ENCODE measurements around the gene PTPRD. TPM values are rescaled to one million over a fixed set of nuclear protein-coding genes. Genes with fewer than 3 reads are reported as not detected.

The PTPRD gene
- total and polyA plus RNA-seq, 2 of the 4 experiments (the other 2 are of a cell fraction), result 0.07 to 0.18 TPM

- no peak overlapping the region for H3K27ac ChIP-seq (ENCODE audit: insufficient read depth, low read length)
- no peaks in the 10 kb centered on the region for H3K36me3 ChIP-seq (ENCODE audit: control insufficient read depth, insufficient read depth, low read length)
- H4K5ac ChIP-seq (ENCODE audit: low read depth, low read length), result no peak overlapping the region
- no peak overlapping the region for H2AK5ac ChIP-seq (ENCODE audit: low read depth, low read length)
- H2AK9ac ChIP-seq (replicated peaks; ENCODE audit: low read depth, low read length, poor library complexity), result no peak overlapping the region
- H3K4me2 ChIP-seq (ENCODE audit: low read depth, low read length), result no peak overlapping the region
- ChIA-PET POLR2A (ENCODE audit: unreplicated experiment) (no interaction called here), CTCF (no interaction called here)
- H4K91ac ChIP-seq (ENCODE audit: insufficient read depth, low read depth, low read length), result no peak overlapping the region
- H3K4ac ChIP-seq (ENCODE audit: low read depth, low read length), result no peak overlapping the region
- no peak overlapping the region for H3K56ac ChIP-seq (ENCODE audit: extremely low read depth, insufficient read depth, low read length)
- no peak overlapping the region for H3K9ac ChIP-seq (ENCODE audit: low read depth, low read length)
- H2BK5ac ChIP-seq (ENCODE audit: low read depth, low read length, poor library complexity, severe bottlenecking), result no peak overlapping the region
- H4K20me1 ChIP-seq (ENCODE audit: insufficient read depth, low read length), result no peaks in the 10 kb centered on the region
- no peak overlapping the region for H2BK20ac ChIP-seq (ENCODE audit: low read depth, low read length)
- H3K18ac ChIP-seq (ENCODE audit: low read depth, low read length), result no peak overlapping the region
- no TSS peak for BruUV-seq (replicated peaks)
- DNase-seq, result no peak
- intact Hi-C loops (cut with micrococcal nuclease) (no loop called here), dilution Hi-C loops (cut with HindIII; ENCODE audit: low sequenced_read_pairs, unreplicated experiment) (no loop called here), in situ Hi-C loops (cut with MboI; ENCODE audit: low sequenced_read_pairs) (no loop called here)
- no peak for TF ChIP-seq RFX5 (IDR thresholded peaks at IDR 0.05; ENCODE audit: low read depth, low read length)
- TF ChIP-seq NFE2L2 (IDR thresholded peaks at IDR 0.05; ENCODE audit: low read depth, low read length), result no peak
- no peak for TF ChIP-seq BHLHE40 (IDR thresholded peaks at IDR 0.05; ENCODE audit: low read depth, low read length)
- no peak for TF ChIP-seq SMC3 (IDR thresholded peaks at IDR 0.05; ENCODE audit: low read depth, low read length)
- no peak for TF ChIP-seq MXI1 (IDR thresholded peaks at IDR 0.05; ENCODE audit: borderline replicate concordance, low read depth, low read length)
- TF ChIP-seq MAFK (IDR thresholded peaks at IDR 0.05; ENCODE audit: low read depth, low read length), result no peak
- TF ChIP-seq MAZ (IDR thresholded peaks at IDR 0.05; ENCODE audit: borderline replicate concordance, low read depth, low read length), result no peak
- H3K27me3 ChIP-seq (ENCODE audit: control insufficient read depth, insufficient read depth, low read length), result no peaks in the 10 kb centered on the region
- H2BK120ac ChIP-seq (ENCODE audit: low read depth, low read length), result no peak overlapping the region
- H3K14ac ChIP-seq (replicated peaks; ENCODE audit: low read depth, low read length), result no peak overlapping the region
- H3K23ac ChIP-seq (ENCODE audit: low read depth, low read length), result no peak overlapping the region
- no peaks in the 10 kb centered on the region for H3K9me3 ChIP-seq (ENCODE audit: control insufficient read depth, insufficient read depth, low read length)
- no peaks in the 10 kb centered on the region for H3K4me1 ChIP-seq (ENCODE audit: control insufficient read depth, insufficient read depth, low read length)
- H2AFZ ChIP-seq (replicated peaks; ENCODE audit: low read length, poor library complexity), result no peak overlapping the region
- no peak overlapping the region for H2BK15ac ChIP-seq (ENCODE audit: low read depth, low read length)
- no peak overlapping the region for H4K8ac ChIP-seq (ENCODE audit: low read depth in 2 of 2, low read length in 2 of 2)
- H3K4me3 ChIP-seq (ENCODE audit: insufficient read depth, low read depth, low read length), result no peak overlapping the region
- H3K79me1 ChIP-seq (ENCODE audit: low read depth in 1 of 2, low read length in 2 of 2), result no peaks in the 10 kb centered on the region
- H3K9me1 ChIP-seq (ENCODE audit: insufficient read depth, low read length), result no peaks in the 10 kb centered on the region
- no peak for ATAC-seq (ENCODE audit: low read depth)
These were observed 2174.9 kb downstream of the PTPRD start for GRCh38 chr9:8437876-8438275.
